ENCODE data around the gene AKAP13. TPM values are rescaled to one million over a fixed set of nuclear protein-coding genes. Genes with fewer than 3 reads are reported as not detected.

AKAP13 gene
- total RNA-seq, 2 donors from 2014 or later, result 87.3 to 106 TPM

DNA sequence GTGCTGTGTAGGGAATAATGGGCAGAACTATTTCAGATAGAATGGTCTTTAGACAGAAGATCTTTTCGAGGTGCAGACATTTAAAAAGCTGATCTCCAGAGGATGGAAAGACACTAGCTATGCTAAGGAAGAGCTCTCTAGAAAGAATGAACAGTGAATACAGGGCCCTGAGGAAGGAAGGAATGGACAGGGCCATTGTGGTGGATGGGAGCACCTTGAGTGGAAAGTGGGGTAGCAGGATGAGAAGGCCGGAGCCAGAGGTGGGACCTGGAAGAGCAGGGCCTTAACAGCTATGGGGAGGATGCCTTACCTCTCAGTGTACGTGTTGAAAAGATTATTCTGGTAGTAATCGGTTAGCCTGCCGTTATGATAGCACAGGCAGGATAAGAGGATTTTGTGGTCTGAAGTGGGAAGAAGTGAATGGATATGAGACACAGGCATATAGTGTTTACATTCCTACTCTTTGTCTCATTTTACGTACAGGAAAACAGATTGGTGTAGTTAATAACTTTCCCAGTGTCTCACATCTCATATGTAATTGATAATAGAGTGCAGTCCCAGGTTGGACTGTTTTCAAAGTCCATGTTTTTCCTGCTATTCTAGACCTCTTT, 241.9 kb downstream of the AKAP13 start:
- Histone ChIP-seq H3K4me3 (no peak overlapping the region), H3K27ac (peak overlapping the region; percentile 75), H3K27me3 (no peaks in the 10 kb centered on the region), H3K9me3 (no peaks in the 10 kb centered on the region), H3K4me1 (peaks cover 3% of the 10 kb centered on the region), H3K9ac (ENCODE audit: low read depth in 2 of 2, low read length in 2 of 2) (peak overlapping the region in 1 of 2 donors; percentile 55), H3K36me3 (no peaks in the 10 kb centered on the region)
- intact Hi-C loops (cut with DNase I), result no loop called here
- no peak for DNase-seq
- TF ChIP-seq, protein P1, sequence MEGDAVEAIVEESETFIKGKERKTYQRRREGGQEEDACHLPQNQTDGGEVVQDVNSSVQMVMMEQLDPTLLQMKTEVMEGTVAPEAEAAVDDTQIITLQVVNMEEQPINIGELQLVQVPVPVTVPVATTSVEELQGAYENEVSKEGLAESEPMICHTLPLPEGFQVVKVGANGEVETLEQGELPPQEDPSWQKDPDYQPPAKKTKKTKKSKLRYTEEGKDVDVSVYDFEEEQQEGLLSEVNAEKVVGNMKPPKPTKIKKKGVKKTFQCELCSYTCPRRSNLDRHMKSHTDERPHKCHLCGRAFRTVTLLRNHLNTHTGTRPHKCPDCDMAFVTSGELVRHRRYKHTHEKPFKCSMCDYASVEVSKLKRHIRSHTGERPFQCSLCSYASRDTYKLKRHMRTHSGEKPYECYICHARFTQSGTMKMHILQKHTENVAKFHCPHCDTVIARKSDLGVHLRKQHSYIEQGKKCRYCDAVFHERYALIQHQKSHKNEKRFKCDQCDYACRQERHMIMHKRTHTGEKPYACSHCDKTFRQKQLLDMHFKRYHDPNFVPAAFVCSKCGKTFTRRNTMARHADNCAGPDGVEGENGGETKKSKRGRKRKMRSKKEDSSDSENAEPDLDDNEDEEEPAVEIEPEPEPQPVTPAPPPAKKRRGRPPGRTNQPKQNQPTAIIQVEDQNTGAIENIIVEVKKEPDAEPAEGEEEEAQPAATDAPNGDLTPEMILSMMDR (IDR thresholded peaks at IDR 0.05), result no peak

DNA sequence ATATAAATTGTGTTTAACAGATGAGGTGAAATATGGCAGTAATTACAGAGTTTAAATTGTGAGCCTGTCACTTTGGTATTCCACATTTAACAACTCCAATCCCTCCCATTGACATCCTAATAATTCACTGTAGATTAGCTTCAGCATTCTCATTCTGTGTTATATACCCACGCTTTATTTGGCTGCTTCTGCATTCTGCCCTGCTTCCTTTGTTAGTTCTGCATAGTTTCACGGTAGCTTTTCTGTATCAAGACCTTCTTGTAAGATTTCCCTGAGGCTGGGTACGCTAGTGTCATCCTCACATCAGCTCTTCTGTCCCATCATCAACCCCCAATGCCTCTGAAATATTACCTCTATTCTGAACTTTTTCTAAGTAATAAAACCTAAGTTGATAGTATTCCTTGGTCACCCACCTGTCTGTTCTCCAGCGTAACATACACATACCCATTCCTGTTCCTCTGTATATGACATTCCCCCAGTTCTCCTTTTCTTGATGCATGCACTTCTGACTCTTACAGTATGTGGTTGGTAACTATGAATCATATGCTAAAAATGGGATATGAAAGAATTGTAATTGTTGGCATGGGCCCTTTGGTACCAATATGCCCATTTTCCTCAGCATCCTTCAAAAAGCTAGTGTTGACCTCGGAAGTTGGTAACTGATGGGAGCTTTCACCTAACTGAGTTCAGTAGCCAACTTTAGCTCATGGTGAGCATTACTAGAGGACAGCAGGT, 243.1 kb downstream of the AKAP13 start:
- H3K27me3 ChIP-seq, result no peaks in the 10 kb centered on the region
- no peak for DNase-seq
- peak overlapping the region; percentile 48 for H3K27ac ChIP-seq
- no peak overlapping the region for H3K4me3 ChIP-seq
- TF ChIP-seq, protein P1 (IDR thresholded peaks at IDR 0.05), result no peak
- H3K9ac ChIP-seq (ENCODE audit: low read depth in 2 of 2, low read length in 2 of 2), result peak overlapping the region in 1 of 2 donors; percentile 32
- intact Hi-C loops (cut with DNase I), result no loop called here
- no peaks in the 10 kb centered on the region for H3K9me3 ChIP-seq
- no peaks in the 10 kb centered on the region for H3K4me1 ChIP-seq
- H3K36me3 ChIP-seq, result no peaks in the 10 kb centered on the region

DNA sequence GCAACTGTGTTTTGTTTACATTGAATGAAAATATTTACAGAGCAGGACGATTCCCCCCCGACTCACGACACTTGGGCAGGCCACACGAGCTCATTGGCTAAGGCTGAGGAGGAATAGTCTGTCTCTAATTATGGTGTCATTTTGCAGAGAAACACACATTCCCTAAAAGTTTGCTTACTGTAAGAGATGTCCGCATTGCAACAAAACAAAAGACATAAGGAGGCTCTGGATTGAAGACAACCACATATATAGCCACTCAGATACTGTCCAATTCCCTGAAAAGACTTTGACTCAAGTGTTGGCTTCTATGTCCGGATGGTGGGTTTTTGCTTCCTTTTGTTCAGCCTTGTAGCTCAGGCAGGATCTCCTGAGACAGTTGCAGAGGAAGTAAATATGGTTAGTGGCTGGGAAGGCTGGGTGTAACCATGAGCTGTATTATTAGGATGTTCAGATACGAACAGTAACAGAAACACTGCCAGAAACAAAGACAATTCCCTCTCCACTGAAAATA, 243.9 kb downstream of the AKAP13 start:
- Histone ChIP-seq H3K27me3 (no peaks in the 10 kb centered on the region), H3K27ac (peak overlapping the region; percentile 48), H3K9ac (ENCODE audit: low read depth in 2 of 2, low read length in 2 of 2) (no peak overlapping the region), H3K4me1 (no peaks in the 10 kb centered on the region), H3K4me3 (no peak overlapping the region), H3K9me3 (no peaks in the 10 kb centered on the region), H3K36me3 (no peaks in the 10 kb centered on the region)
- intact Hi-C loops (cut with DNase I), result no loop called here
- TF ChIP-seq, protein P1 (IDR thresholded peaks at IDR 0.05), result no peak
- no peak for DNase-seq

DNA sequence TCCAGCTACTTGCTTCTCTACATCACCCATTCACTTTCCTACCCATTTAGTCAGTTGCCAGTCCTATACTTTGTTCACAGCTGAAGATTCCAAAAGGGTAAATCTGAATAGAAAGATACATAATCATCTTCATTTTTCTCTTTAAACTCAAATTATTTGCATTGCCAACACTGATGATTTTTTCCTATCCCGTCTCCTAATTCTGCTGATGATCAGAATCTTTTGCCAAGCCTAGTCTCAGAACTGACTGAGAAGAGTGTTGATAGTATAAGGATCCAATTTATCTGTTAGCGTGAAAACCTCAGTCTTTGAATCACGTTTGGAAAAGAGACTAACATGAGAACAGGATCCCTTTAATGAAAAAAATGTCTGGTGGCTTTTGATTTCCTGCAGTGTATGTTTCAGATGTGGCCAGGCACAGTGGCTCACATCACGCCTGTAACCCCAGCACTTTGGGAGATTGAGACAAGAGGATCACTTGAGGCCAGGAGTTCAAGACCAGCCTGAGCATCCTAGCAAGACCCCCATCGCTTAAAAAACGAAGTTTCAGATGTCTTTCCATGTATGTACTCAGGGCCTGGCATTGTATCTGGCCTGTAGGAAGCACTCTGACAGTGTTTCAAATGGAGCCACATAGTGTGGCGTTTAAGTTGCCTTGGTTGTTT, 244.9 kb downstream of the AKAP13 start:
- Histone ChIP-seq H3K27ac (peak overlapping the region; percentile 48), H3K4me3 (no peak overlapping the region), H3K4me1 (no peaks in the 10 kb centered on the region), H3K9ac (ENCODE audit: low read depth in 2 of 2, low read length in 2 of 2) (peak overlapping the region in 1 of 2 donors; percentile 24), H3K36me3 (no peaks in the 10 kb centered on the region), H3K9me3 (no peaks in the 10 kb centered on the region), H3K27me3 (no peaks in the 10 kb centered on the region)
- intact Hi-C loops (cut with DNase I), result no loop called here
- TF ChIP-seq, protein P1 (IDR thresholded peaks at IDR 0.05), result no peak
- DNase-seq, result no peak

DNA sequence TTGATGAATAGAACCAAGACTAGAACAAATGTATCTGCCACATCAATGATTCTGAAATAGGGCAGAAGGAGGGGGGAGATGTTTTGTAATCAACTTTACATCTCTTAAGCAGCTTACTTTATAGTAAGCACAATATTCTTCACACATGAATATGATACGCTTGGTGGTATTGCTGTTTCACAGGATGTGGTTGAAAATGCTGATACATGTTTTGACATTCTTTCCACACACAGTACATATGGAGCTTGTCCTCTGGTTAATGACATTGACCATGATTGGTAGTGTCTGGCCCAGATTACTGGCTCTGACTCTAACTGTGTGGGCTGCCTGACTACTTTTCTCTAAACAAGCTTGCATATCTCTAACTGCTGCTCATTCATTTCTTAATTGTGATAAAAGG, 245.5 kb downstream of the AKAP13 start:
- Histone ChIP-seq H3K4me3 (no peak overlapping the region), H3K9me3 (no peaks in the 10 kb centered on the region), H3K27ac (peak overlapping the region; percentile 48), H3K27me3 (no peaks in the 10 kb centered on the region), H3K36me3 (no peaks in the 10 kb centered on the region), H3K9ac (ENCODE audit: low read depth in 2 of 2, low read length in 2 of 2) (peak overlapping the region in 1 of 2 donors; percentile 24), H3K4me1 (no peaks in the 10 kb centered on the region)
- intact Hi-C loops (cut with DNase I), result no loop called here
- TF ChIP-seq, protein P1 (IDR thresholded peaks at IDR 0.05), result no peak
- no peak for DNase-seq
